ENCODE results near the gene ITM2C.

ITM2C gene

DNA sequence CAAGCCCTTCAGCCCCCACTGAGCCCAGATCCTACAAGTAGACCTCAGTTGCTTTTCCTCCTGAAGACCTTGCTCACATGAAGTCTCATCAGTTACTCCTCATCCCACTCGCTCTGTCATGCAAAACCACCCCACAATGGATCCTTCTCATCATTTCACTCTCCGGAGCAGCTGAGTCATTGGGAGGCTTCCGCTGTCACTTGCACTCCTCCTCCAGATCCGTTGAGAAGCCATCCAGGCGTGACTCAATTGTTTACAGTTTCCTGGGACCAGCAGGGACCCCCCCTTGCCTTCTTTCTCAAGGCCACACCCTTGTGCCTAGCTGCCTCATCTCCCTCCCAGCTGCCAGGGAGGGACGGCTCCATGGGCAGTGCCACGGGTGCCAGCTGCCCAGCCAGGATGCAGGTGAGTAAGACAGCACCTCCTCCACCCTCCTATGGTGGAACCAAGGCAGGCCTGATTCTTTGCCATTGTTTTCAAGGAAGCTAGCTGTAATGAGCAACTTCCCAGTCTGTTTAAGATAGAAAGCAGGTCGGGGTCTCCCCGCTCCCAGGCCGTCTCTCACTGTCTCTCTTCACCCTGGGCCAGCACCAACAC, 44.0 kb downstream of the ITM2C start:
- peak; percentile 36 to 46 for DNase-seq

GRCh38 chr2:230909841-230910545, 45.3 kb downstream of the ITM2C start:
- DNase-seq: no peak

DNA sequence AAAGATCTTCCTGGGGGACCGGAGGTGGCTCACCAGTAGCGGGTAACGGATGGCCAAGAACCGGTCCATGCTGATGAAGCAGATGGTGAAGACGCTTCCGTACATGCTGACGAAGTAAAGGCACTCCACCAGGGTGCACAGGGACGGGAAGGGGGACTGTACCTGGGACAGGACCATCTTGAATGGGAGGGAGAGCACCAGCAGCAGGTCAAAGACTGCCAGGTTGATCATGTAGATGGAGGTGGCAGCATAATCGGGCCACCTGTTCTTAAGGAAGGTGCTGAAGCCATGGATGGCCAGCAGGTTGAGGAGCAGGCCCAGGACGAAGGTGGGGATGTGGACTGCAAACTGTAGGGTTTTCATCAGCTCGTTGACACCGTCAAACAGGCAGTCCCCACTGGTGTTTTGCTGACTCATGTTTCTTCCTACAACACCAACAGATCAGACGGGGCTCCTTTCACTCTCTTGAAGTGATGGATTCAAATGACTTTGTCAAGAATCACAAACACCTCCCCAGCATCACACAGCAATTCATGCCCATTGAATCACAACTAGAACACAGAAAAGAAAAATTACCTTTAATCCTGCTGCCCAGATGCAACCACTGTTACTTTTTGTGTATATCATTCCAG, 45.9 kb downstream of the ITM2C start:
- no peak for DNase-seq

DNA sequence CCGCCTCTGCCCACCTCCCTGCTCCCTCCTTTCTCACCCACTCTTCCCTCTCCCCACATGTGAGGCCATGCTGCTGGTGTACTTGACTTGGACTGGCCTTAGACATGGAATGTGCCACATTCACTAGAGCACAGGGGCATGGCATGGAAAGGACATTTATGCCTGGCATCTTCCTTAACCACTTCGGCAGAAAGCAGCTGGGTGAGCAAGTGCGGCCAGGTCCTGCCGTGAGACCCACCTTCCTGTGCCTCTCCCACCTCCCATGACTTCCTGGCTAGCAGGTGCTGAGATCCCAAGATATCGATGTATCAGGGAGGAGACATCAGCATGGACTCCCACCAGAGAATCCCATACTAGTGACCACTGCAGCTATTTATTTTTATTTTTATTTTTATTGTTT, 47.3 kb downstream of the ITM2C start:
- DNase-seq: no peak

DNA sequence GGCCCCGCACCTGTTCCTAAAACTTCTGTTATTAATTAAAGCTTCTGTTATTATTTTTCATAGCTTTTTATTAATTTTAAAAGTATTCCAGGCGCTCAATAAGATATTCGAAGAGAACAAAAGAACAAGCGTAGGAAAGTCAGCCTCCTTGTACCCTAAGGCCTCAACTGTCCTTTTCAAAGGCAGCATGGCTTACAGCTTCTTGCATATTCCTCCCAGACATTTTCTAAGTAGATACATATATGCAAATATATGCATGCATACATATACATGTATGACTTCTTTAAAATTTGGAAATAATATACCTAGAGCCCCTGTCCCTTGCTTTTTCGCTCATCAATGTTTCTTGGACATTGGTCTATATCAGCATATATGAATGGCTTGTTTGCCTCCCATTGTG, 48.0 kb downstream of the ITM2C start:
- no peak for DNase-seq

GRCh38 chr2:230913406-230914143, 48.8 kb downstream of the ITM2C start:
- no peak for DNase-seq

DNA sequence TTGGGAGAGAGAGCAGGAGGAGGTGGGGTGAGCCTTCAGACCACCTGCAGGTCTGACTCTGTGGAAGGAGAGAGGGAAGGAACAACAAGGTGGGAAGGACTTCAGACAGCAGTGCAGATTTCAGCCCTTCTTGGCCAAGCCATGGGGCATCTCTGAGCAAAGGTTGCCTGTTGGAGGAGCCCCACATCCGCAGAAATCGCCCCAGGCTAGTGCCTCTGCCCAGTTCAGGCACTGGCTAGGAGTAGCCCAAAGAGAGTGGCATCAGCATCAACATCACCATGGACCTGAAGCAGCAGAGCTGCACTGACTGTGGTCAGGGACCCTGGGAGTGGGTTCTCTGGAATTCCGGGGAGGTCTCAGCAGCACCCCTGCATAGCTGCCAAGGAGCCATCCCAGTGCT, 50.1 kb downstream of the ITM2C start:
- no peak for DNase-seq

GRCh38 chr2:230915319-230915718, 50.6 kb downstream of the ITM2C start:
- DNase-seq: no peak

DNA sequence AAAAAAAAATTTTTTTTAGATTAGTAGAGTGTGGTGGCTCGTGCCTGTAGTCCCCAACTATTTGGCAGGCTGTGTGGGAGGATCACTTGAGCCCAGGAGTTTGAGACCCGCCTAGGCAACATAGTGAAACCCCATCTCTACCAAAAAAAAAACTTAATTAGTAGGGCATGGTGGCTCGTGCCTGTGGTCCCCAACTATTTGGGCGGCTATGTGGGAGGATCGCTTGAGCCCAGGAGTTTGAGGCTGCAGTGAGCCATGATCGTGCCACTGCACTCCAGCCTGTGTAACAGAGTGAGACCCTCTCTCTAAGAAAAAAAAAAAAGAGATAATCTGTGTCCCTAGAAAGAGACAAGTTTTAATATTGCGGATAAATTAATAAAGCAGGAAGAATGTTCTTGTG, 51.5 kb downstream of the ITM2C start:
- DNase-seq: no peak

- no peak for DNase-seq
These were observed 54.5 kb downstream of the ITM2C start for GRCh38 chr2:230919240-230919639.

DNA sequence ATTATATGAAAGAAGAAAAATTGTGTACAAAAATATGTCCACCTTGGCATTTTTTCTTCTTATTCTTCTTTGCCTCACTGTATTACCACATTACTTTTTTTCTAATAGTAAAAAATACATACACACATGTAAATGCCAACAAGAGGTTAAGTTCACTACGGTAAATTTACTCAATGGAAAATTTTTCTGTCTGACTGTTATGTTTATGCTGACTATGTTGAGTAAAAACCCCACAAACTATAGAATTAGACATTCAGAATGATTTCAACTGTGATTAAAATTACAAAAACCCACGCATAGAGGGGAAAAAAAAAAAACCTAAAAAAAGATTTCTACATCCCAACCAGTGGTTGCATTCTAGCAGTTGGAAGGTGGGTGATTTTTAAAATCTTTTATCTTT, 54.9 kb downstream of the ITM2C start:
- DNase-seq: no peak

GRCh38 chr2:230920167-230920566, 55.4 kb downstream of the ITM2C start:
- no peak for DNase-seq

DNA sequence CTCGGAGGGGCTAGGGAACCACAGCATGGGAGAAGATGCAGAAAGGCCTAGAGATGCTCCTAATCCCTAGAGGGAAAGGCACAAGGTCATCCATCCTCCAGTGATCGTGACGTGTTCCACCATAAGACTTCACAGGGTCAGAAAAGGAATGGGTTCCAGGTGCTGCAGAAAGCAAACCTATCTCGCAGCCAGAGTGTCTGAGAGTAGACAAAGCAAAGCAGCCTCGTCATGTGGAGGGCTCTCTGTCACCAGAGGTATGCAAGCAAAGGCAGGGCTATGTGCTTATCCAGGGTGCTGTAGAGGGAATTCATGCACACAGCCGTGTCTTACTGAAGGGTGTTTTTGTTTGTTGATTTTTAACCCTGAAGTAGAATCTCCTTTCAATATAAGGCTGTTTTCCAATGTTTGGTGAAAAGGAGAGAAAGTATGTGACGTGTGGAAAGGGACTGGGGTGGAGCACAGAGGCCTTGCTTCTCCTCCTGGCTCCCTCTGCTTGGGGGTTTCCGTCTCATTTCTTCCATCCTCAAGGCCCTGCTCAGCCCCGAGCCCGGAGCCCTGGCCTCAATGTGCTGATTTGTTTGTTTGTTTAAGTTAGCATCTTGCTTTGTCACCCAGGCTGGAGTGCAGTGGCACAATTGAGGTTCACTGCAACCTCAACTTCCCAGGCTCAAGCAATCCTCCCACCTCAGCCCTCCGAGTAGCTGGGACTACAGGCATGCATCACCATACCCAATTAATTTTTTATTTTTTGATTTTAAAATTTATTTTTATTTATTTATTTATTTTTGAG, 57.3 kb downstream of the ITM2C start:
- DNase-seq: no peak

- DNase-seq: no peak
These were observed 58.4 kb downstream of the ITM2C start for GRCh38 chr2:230922951-230923717.

DNA sequence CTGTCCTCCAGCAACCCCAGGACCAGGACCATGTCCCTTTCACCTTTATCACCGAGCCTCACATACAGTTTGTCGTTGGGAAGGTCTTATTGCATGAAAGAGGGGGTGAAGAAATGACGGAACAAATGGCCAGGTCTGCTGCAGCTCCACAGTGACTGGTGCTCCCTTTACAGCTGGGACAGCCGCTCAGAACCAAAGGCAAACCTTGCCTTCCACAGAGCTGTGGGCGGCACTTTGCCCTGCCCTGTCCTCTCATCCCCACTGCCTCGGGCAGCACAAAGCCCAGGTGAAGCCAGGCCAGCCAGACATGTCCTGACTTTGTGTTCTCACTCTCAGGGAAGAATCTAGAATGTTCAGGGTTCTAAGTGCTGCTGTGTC, 59.3 kb downstream of the ITM2C start:
- DNase-seq: no peak

DNA sequence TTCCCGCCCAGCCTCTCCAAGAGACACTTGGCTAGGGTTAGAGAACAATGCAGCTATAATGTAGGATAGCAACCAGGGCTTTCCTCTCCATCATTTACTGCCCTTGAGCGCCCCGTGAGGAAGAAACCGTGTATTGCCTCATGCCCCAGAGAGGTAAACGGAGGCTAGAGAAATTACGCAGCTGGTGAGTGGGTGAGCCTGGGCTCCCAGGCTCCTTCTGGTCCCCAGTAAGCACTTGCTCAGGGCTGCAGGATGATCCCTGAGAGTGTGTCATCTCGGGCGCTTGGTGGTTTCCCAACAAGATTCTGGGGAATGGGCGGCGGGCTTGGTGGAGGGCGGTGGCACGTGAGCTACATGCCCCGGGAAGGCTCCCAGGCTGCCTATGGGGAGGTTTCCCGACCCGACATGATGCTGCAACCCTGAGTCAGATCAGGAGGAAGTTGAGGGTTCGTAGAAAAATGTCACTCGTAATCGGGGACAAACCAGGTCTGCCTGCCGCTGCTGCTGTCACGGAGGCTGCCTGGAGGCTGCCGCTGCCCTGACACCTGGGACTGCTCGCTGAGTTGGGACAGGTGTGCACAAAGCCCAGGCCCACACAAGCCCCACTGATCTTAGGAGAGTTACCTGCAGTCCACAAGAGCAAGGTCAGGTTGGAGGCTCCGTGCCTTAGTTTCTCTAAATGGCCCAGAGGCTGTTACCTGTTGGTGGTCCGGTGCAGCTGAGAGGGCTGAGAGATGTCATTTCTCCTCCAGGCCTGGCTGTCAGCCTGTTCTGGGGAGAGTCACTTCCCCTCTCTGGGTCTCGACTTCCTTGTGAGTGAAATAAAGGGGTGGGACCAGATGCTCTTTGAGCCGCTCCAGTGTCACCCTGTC, 60.0 kb downstream of the ITM2C start, which contains the start of gene GPR55:
GPR55 (minus strand) TSS at position 773 of the 872 bp plus-strand sequence. CDS start 14,280 bp downstream, outside the sequence.
- DNase-seq: peak; percentile 52 to 64

DNA sequence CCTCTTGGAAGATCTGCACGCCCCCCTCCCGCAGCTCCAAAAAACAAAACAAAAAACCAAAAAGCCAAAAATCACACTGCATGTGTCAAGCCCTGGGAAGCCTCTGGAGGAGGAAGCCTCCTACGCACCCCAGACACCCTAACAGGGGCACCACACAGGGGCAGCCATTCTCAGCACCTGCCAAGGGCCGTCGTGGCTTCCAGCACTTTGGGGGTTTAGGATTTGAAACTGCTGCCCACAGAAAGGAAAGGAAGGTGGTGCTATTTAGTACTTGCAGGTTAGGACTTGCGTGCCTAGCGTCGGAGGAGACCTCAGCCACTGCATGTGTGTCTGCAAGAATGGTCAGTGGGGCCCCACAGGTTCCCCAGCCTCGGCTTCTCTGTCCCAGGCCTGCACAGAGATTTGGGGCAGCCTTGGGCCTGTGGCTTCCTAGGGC, 60.7 kb downstream of the ITM2C start:
- no peak for DNase-seq

DNA sequence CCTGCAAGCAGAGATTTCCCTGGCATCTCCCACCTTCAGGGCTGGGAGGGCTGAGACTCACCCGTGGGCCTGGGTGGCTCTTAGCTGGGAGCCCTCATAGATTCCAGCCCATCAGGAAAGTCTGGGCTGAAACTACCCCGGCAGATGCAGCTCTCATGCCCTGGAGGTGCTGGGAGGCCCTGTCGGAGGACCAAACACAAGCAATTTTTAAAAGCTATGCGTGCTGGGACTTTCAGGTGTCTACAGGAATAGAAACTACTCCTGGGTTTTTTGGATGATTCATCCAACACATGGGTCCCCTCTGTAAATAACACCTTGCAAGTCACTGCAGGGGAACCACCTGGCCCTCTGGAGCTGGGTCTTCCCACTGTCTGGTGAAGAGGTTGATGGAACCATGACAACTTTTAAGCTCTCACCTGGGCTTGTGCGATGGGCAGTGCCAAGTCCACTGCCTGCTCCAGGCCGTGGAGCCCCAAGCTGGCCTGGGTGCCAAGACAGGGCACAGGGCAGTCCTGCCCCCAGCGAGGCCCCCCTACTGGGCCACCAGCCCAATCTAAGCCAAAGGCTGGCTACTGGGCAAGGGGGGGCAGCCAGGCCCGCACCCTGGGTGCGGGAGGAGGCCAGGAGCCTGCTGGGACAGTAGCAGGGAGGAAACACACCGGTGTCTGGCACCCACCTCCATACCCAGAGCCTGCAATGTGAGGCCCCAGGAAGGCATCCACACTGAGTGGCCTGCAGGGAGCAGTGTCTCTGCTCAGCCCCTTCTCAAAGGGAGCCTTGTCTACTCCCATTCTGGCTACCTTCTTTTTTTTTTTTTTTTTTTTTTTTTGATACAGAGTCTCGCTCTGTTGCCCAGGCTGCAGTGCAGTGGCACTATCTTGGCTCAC, 61.4 kb downstream of the ITM2C start:
- DNase-seq: peak in 1 of 2 donors; percentile 22

DNA sequence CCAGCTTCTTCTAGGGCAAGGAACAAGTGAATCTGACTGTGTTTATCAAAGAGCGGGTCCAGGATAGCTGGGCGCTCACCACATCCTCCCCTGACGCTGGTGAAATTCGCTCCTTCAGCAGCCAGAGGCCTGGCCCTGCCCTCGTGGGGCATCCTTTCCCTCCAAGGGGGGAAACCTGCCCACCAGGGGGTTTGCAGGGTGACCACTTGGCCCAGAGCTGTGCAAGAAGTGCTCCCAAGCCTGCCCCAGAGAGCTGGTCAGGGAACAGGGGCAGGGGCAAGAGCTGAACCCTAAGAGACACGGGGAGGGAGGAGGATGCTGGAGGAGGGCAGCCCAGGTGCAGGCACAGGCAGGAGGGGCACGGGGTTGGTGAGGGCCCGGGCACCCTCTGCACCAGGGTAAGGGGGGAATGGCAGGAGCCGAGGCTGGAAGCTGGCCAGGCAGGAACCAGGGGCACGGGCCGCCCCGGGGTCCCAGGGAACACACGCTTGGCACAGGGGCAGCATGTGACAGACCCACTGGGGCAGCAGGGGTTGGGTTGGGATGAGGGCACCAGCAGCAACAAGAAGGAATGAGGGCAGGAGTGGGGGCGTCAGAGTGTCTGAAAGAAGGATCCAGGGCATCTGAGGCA, 63.1 kb downstream of the ITM2C start:
- no peak for DNase-seq
